OCI-LY1 (cell line): Measurements from ENCODE around the gene C4orf54.

Source experiments
- H2AFZ ChIP-seq: fragments of 200-600 bp; sonication (generic), shearing (Covaris generic); 2 replicates; pipeline ENCODE4 v1.6.0; 2014; ENCODE audit warnings: antibody characterized with exemption, mild to moderate bottlenecking, low read length
- H3F3A ChIP-seq: fragments of 200-600 bp; sonication (generic), shearing (Covaris generic); 2 replicates; pipeline ENCODE4 v1.6.0; 2014; ENCODE audit warnings: mild to moderate bottlenecking, antibody characterized with exemption, low read length, moderate library complexity; ENCODE audit not compliant: insufficient read depth
- H3K27ac ChIP-seq: fragments of 200-600 bp; sonication (generic); 2 replicates; pipeline ENCODE4 v1.5.1; 2014; ENCODE audit warnings: low read length, mixed run types, mild to moderate bottlenecking, low read depth; ENCODE audit not compliant: poor library complexity, severe bottlenecking
- H3K27me3 ChIP-seq: fragments of 200-600 bp; sonication (generic); 2 replicates; pipeline ENCODE4 v1.6.0; 2014; ENCODE audit warnings: antibody characterized with exemption, mild to moderate bottlenecking, low read length, moderate library complexity; ENCODE audit not compliant: insufficient read depth
- H3K36me3 ChIP-seq: fragments of 200-600 bp; sonication (generic); 2 replicates; pipeline ENCODE4 v1.6.1; 2014; ENCODE audit warnings: mild to moderate bottlenecking, antibody characterized with exemption, low read length, moderate library complexity, mixed read lengths; ENCODE audit not compliant: insufficient read depth
- H3K4me1 ChIP-seq: fragments of 200-600 bp; sonication (generic); 2 replicates; pipeline ENCODE4 v1.5.1; 2014; ENCODE audit warnings: mild to moderate bottlenecking, low read length, moderate library complexity; ENCODE audit not compliant: insufficient read depth, severe bottlenecking
- H3K4me2 ChIP-seq: fragments of 200-600 bp; sonication (generic), shearing (Covaris generic); 2 replicates; pipeline ENCODE4 v1.6.1; 2014; ENCODE audit warnings: low read length
- H3K4me3 ChIP-seq: fragments of 200-600 bp; sonication (generic); 2 replicates; pipeline ENCODE4 v1.5.1; 2014; ENCODE audit warnings: low read length, low read depth, mild to moderate bottlenecking, mixed read lengths; ENCODE audit not compliant: poor library complexity, severe bottlenecking
- H3K79me2 ChIP-seq: fragments of 200-600 bp; shearing (Covaris generic); 2 replicates; pipeline ENCODE4 v1.6.1; 2016; ENCODE audit warnings: mixed run types, low read length, mixed read lengths; ENCODE audit not compliant: insufficient read depth
- H3K9ac ChIP-seq: fragments of 200-600 bp; sonication (generic), shearing (Covaris generic); 2 replicates; pipeline ENCODE4 v1.6.1; 2014; ENCODE audit warnings: mild to moderate bottlenecking, low read length, mixed read lengths
- H3K9me2 ChIP-seq: fragments of 200-600 bp; sonication (generic), shearing (Covaris generic); 2 replicates; pipeline ENCODE4 v1.6.1; 2014; ENCODE audit warnings: low read depth, mild to moderate bottlenecking, low read length, mixed read lengths
- H3K9me3 ChIP-seq: fragments of 200-600 bp; shearing (Covaris generic); 2 replicates; pipeline ENCODE4 v1.6.1; 2014; ENCODE audit warnings: low read length, mixed read lengths
- H4K20me1 ChIP-seq: fragments of 200-600 bp; sonication (generic), shearing (Covaris generic); 2 replicates; pipeline ENCODE4 v1.6.0; 2016; ENCODE audit warnings: mild to moderate bottlenecking, low read length; ENCODE audit not compliant: insufficient read depth
- CTCF ChIP-seq: fragments of 200-600 bp; sonication (generic), shearing (Covaris generic); IDR thresholded peaks from 2 replicates; pipeline ENCODE4 v1.5.1; 2017; ENCODE audit warnings: mild to moderate bottlenecking, antibody characterized with exemption, low read length, moderate library complexity, mixed read lengths
- EZH2 ChIP-seq: fragments of 200-600 bp; sonication (generic), shearing (Covaris generic); IDR thresholded peaks from 2 replicates; pipeline ENCODE4 v1.8.0; 2017; ENCODE audit warnings: borderline replicate concordance, mixed run types, mild to moderate bottlenecking, antibody characterized with exemption, low read length, moderate library complexity, mixed read lengths

C4orf54 gene

DNA sequence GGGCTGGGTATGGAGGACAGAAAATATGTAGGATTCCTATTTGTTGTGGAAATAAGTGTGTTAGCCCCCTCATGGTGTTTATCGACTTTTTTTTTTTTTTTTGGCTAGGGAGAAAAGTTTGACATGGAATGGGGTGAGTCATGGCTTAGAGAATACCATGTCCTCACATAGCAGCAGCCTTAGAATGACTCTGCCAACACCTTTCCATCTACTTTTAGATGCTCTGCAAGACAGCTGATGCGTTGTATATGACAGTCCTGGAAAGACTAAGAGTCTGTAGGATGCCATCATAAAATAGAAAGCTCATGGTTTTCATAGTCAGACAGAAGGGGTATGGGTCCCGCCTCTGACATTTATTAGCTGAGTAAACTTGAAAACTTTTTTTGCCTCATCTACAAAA, 45.3 kb downstream of the C4orf54 start:
- Histone ChIP-seq H2AFZ (no peak overlapping the region), H3F3A (no peaks in the 10 kb centered on the region), H3K9ac (no peak overlapping the region), H3K27ac (no peak overlapping the region), H3K27me3 (no peaks in the 10 kb centered on the region), H3K79me2 (no peaks in the 10 kb centered on the region), H3K9me2 (no peaks in the 10 kb centered on the region), H3K9me3 (no peaks in the 10 kb centered on the region), H3K36me3 (no peaks in the 10 kb centered on the region), H3K4me2 (no peak overlapping the region), H4K20me1 (no peaks in the 10 kb centered on the region), H3K4me1 (no peaks in the 10 kb centered on the region), H3K4me3 (no peak overlapping the region)
- TF ChIP-seq EZH2 = no peak
- no peak for TF ChIP-seq CTCF

DNA sequence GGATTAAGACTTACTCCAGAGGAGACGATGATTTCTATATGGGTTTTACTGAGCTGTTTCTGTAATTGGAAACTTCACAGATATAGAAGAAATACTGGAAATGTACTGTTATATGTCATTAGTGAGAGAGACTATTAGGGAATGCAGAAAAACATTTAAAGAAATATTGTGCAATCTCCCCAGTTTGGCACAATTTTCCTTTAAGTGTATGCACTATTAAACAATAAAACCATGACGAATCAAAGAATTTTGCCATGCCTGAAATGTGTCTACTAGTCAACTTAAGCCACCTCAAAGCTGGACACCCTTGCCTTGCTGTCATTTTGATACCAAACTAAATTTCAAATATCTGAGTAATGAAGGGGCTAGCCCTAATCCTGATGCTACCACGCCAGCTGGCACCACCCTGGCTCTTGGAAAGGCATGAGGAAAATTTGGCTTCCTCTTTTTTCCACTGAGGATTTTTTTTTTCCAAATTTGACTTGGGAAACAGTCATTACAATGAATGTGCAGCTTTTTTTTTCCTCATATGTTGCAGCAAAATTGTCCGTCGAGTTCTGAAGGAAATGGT, 46.9 kb downstream of the C4orf54 start:
- no peaks in the 10 kb centered on the region for H3K4me1 ChIP-seq
- no peaks in the 10 kb centered on the region for H3K27me3 ChIP-seq
- H3K4me2 ChIP-seq = no peak overlapping the region
- H3K9me3 ChIP-seq = no peaks in the 10 kb centered on the region
- H3K9me2 ChIP-seq = no peaks in the 10 kb centered on the region
- H4K20me1 ChIP-seq = no peaks in the 10 kb centered on the region
- no peaks in the 10 kb centered on the region for H3K36me3 ChIP-seq
- no peak overlapping the region for H3K4me3 ChIP-seq
- H3K27ac ChIP-seq = no peak overlapping the region
- H3F3A ChIP-seq = no peaks in the 10 kb centered on the region
- H2AFZ ChIP-seq = no peak overlapping the region
- TF ChIP-seq CTCF (no peak), EZH2 (no peak)
- no peaks in the 10 kb centered on the region for H3K79me2 ChIP-seq
- no peak overlapping the region for H3K9ac ChIP-seq

- no peak overlapping the region for H3K4me2 ChIP-seq
- no peaks in the 10 kb centered on the region for H3K4me1 ChIP-seq
- H4K20me1 ChIP-seq = no peaks in the 10 kb centered on the region
- no peaks in the 10 kb centered on the region for H3K36me3 ChIP-seq
- no peak overlapping the region for H3K9ac ChIP-seq
- H3F3A ChIP-seq = no peaks in the 10 kb centered on the region
- no peaks in the 10 kb centered on the region for H3K79me2 ChIP-seq
- no peak overlapping the region for H3K4me3 ChIP-seq
- H3K27me3 ChIP-seq = no peaks in the 10 kb centered on the region
- TF ChIP-seq EZH2 (no peak), CTCF (no peak)
- H3K9me2 ChIP-seq = no peaks in the 10 kb centered on the region
- H3K27ac ChIP-seq = no peak overlapping the region
- no peaks in the 10 kb centered on the region for H3K9me3 ChIP-seq
- no peak overlapping the region for H2AFZ ChIP-seq
Measured at GRCh38 chr4:99608417-99608816, 49.2 kb downstream of the C4orf54 start.
